Measurements from ENCODE around the gene AUTS2.

AUTS2 gene

DNA sequence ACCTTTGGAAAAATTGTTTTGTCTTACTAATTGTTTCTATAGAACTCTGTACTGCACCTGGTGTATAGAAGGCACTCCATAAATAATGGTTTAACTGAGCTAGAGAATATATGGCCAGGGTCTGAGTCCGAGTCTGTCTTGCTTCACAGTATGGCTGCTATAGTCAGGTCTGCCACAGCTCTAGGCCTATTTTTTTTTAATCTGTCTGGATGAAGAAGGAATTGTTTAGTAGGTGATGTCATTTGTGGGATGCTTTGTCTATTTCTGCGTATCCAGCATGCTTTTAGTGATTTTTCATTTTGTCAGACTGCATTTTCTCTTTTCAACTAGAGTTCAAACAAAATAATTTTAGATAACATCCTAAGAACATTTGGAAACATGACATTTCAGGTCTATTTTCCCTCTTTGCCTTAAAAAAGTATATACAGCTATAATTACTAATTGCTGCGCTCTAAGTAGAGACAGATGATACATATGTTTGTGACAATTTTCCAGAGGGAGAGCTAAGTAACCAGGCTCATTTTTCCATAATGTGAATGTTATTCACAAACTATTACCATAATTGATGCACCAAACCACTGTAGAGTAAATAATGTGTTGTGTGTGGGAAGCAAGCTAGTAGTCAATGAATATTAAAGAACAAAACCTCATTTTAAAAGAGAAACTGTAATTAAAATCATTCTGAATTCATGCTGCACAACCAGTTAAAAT lies 361.7 kb downstream of the AUTS2 start:
- no peak for DNase-seq

DNA sequence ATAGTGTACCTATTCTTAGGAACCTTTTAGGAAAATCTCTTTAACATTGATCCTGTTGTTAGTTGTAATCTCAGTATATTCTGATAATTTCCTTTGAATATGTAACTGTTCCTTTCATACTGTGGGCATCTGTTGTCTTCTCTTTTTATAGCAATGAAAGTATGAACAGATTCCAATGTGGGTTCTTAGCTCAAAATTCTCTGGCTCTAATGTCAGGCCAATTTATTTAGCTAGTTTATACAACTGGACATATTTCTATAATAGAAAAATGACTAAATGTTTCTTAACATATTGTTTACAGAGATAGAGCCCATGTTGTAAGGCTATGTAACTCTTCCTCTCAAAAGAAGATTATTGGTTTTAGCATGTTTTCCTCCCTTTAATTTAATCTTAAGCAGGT lies 363.2 kb downstream of the AUTS2 start:
- DNase-seq = no peak

- no peak for DNase-seq
These were observed 364.2 kb downstream of the AUTS2 start for GRCh38 chr7:69962186-69963065.

DNA sequence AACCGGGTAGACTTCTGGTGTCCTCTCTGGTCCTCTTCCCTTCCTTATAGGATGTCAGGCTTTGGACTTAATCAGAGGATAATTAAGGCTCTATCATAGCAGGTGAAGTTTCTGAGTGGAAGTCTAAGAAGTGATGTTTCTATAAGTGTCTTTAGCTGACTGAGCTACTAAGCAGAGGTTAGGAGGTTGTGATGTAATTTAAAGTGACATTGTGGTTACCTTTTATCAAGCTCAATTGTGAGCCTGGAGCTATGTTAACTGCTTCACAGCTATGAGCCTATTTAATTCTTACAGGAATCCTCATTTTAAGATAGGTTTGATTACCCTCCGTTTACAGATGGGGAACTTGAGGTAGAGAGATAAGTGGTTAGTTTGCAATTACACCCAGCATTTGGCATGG lies 365.1 kb downstream of the AUTS2 start:
- no peak for DNase-seq

- DNase-seq = no peak
These were observed 368.7 kb downstream of the AUTS2 start for GRCh38 chr7:69966766-69967591.

DNA sequence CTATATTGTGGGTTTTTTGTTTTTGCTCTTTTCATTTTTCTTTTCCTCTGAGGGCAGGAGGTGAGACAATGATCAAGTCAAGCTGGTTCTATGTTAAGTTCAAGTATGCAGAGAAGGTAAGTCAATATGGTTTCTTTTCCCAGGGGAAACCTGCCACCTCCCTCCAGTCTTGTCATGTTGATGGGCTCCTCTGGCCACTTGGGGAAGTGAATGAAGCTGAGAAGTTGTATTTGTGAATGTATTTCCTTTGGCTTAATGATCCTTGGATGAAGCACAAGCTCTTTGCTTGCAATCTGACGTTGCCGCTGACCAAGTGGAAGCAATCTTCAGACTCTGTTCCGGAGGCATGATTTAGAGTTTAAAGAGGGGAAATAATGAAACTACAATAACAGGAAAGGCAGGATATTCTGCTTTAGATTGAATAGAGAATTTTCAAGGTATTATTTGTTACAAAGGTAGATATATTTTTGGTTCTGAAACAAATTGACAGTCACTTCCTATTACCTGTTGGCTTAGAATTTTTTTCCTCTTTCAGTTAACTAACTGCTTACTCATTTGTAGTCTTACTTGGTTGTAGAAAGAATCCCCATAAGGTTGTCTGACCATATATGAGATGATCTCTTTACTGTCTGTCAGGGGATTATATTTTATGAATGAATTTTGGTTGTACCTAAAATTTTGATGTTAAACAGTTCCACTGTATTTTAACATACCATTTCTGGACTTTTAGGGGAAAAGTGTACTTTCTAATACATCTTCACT lies 369.6 kb downstream of the AUTS2 start:
- DNase-seq = no peak

DNA sequence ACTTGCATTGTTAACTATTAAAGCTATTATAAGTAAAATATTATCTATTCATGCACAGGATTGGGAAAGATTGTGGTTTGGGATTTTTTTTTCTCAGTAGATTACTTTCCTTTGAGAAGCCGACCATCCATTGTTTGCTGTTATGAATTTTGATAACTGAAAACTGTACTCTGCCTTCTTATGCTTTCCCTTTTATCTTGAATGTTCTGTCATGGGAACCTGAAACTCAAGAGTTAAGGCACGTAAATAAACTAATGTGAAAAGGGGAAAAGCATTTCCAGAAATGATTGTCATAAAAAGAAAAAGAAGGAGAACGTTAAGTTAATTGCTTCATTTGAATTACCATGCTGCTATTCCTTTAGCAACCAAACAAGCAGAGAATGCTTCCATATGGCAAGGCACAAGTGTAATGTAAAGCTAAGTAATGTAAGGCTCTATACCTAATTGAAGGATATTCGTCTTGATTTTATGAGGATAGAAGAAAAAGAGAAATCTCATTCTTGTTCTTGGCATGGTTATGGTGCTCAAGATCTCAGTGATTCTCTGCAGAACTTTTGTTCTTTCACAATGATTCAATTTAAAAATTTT lies 370.8 kb downstream of the AUTS2 start:
- DNase-seq = no peak

GRCh38 chr7:69981646-69982045 lies 383.4 kb downstream of the AUTS2 start:
- no peak for DNase-seq

GRCh38 chr7:69982197-69982596 lies 383.9 kb downstream of the AUTS2 start:
- DNase-seq = no peak

- no peak for DNase-seq
These were observed 391.3 kb downstream of the AUTS2 start for GRCh38 chr7:69989551-69989950.

DNA sequence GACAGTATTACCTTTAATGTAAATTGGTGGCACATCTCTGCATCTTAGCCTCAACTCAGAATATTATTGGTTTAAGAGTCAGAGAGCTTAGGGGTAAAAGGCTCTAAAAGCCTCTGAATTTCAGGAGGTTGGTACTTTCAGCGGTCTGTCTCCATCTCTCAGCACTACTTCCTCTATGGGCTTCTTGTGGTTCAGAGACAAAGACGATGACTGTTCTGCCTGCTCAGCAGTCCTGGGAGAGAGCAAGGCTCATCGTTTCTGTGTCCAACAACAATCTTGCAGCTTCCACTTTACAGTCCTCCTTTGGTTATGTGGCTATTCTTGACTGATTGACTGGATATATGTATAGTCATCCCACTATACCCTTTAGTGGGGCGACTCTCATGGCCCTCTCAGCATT lies 394.7 kb downstream of the AUTS2 start:
- DNase-seq = no peak

DNA sequence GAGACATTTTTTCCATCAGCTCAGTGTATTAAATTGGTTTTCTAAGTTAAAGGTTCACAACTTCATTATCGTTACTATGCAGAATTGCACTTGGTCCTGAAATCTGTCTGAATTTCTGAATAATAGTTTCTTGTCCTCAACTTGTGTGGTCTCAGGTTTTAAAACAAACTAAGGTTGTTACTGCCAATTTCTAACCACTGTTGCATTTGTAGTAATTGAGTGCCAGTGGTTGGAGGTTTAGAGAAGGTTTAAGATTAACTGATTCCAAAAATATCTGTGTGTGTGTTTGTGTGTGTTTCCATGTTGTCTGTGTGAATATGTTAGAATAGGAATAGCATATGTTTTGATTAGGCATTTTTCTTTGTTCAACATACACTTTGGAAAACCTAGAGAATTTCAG lies 395.9 kb downstream of the AUTS2 start:
- DNase-seq = no peak

DNA sequence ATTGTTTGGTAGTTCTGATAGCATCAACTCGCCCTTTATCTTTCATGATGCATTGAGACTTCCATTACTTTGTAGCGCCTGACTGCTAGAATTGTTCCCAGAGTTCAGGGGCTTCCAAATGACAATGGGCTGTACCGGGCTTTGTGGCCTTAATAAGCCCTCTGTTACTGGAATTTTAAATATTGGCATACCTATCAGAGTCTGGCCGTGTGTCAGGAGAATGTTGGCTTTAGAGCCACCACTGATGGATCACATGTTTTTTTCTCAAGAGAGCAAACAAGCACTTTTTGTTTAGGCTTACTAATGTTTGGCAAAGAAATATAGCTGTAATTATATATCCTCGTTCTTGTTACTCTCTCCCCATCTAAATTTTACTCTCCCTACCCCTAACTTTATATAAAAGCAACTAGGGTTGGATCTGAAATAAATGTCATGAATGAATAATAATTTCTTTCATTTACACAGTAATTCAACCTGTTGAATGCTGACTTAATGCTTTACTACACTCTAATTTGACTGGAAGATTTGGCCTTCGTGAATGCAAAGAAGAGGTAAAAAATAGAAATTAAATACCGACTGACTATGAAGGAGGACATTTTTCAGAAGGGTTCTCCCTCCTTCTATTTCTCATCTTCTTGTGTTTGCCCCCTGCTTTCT lies 396.7 kb downstream of the AUTS2 start:
- DNase-seq = no peak

DNA sequence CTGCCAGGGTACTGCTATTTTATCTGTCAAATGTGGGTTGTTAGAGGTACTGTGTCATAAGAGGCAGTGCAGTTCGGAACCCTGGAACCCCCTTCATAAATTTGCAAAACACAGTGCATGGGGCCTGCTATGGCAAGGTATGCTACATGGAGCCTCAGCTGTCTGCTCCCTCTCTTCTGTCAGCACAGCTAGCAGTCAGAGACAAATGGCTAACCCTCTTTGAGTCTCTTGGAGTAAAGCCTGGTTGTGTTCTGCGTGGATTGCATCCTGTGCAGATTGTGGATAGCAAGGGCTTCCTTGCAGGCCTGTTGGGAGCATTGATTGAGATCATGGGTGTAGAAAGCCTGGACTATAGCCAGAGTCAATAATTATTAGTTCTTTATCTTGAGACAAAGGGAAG lies 397.8 kb downstream of the AUTS2 start:
- DNase-seq = no peak

DNA sequence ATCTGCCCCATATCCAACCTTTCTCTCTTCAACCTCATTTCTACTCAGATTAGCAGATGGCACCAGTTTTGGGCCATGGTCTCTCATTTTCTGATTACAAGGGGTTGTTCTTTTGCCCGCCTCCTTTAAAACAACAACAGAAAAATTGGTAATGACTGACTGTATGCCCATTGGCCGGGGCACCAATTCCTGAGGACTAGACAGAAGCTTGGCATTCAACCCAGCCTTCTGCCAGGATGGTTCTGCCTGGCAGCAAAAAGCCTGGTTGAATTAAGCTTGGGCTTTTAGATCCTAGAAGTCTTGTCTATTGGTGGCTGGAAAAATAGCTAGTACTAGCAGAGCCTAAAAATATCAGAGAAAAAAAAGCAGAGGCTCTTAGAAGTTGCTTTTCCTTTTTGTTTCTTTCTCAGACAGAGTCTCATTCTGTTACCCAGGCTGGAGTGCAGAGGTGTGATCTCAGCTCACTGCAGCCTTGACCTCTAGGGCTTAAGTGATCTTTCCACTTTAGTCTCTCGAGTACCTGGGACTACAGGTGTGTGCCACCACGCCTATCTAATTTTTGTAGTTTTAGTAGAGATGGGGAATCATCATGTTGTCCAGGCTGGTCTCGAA lies 402.6 kb downstream of the AUTS2 start:
- DNase-seq = no peak

- DNase-seq = no peak
These were observed 407.2 kb downstream of the AUTS2 start for GRCh38 chr7:70005480-70005879.

DNA sequence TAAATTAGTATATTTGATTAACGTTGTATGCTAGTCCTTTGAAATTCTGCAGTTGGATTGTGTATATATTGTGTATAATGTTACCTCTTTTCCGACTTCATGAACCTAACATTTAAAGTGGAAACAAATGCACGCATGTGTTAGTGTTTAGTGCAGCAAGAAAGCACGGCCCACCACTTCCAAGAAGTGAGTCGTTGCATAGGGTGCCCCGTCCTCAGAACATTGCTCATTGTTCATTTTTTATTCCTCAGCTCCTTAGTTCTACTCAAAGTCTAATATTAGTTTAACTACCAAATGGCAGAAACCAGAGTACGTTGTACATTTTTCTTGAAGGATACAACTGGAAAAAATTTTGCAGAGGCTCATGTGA lies 407.6 kb downstream of the AUTS2 start:
- no peak for DNase-seq

DNA sequence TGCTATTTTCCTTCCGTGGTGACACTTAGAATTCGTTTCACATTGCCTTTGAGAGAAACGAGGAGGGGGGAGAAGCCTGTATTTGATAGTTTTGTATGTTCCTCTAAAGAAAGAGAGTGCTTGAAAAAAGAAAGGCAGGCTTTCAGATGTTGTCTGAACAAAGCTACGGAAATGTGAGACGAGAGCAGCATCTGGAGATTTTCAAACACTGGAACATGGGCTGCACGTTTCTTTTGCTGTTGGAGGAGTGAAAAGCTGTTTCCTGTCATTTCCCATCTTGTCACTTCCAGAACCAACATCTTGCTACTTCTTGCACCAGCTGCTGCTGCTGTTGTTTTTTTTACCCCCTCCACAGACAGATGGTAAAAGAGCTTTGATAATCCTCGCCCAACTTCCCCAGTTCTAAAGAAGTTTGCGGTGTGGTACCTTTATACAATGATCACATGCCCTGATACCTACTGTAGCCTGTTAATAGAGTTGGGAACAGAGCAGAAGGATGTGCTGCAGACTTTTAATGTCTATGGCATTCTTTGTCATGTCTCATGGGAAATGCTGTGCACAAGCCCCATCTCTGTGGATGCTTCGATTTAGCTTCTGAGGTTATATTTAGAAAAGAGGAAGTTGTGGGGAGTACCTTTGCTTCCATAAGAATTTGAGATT lies 408.1 kb downstream of the AUTS2 start:
- no peak for DNase-seq

- no peak for DNase-seq
These were observed 410.2 kb downstream of the AUTS2 start for GRCh38 chr7:70008466-70008865.

- DNase-seq = no peak
These were observed 416.4 kb downstream of the AUTS2 start for GRCh38 chr7:70014472-70015177.

All from activated effector memory CD4-positive, alpha-beta T cell treated with anti-CD3 and anti-CD28 coated beads, Interleukin-2, amount 50 U/mL, for 16 hours (primary cell).